Activated CD4-positive, alpha-beta memory T cell treated with anti-CD3 and anti-CD28 coated beads, Interleukin-2, amount 10 ng/mL, durations not matched to agents 7 days and 5 days (primary cell): Measurements from ENCODE around the gene CAMKMT. TPM values are rescaled to one million over a fixed set of nuclear protein-coding genes. Genes with fewer than 3 reads are reported as not detected.

ENCODE experiments used
- CTCF ChIA-PET: fragments of 350-600 bp; sonication (Branson Sonifier 250); formaldehyde crosslinking; loops from one replicate; lab custom pipeline; 2021; ENCODE audit warnings: antibody characterized with exemption, inconsistent platforms; lab: Charles Lee
- POLR2A ChIA-PET: fragments of 350-600 bp; sonication (Branson Sonifier 250); formaldehyde crosslinking; loops from one replicate; lab custom pipeline; 2021; ENCODE audit warnings: antibody characterized with exemption; lab: Charles Lee
- DNase-seq: peaks from one replicate; pipeline ENCODE4 v3.0.0-alpha.2; 2020
- H3K27ac Mint-ChIP-seq: one replicate; pipeline ENCODE4 v1.8.0; 2021; ENCODE audit warnings: mild to moderate bottlenecking, mixed read lengths
- H3K27me3 Mint-ChIP-seq: one replicate; pipeline ENCODE4 v1.8.0; 2021; ENCODE audit warnings: mixed read lengths
- H3K36me3 Mint-ChIP-seq: one replicate; pipeline ENCODE4 v1.8.0; 2021; ENCODE audit warnings: low read depth, mixed read lengths
- H3K4me1 Mint-ChIP-seq: one replicate; pipeline ENCODE4 v1.8.0; 2021; ENCODE audit warnings: mixed read lengths
- H3K4me3 Mint-ChIP-seq: one replicate; pipeline ENCODE4 v1.8.0; 2021; ENCODE audit warnings: mild to moderate bottlenecking, mixed read lengths
- H3K9me3 Mint-ChIP-seq: one replicate; pipeline ENCODE4 v1.8.0; 2021; ENCODE audit warnings: mixed read lengths
- total RNA-seq, 2 experiments: library from RNA; stranded (reverse); gene quantifications; one replicate each; pipeline ENCODE4 v1.2.3, GENCODE V29; 2021

The CAMKMT gene
- total RNA-seq, 2 experiments from 2014 or later = 11.6 to 12.0 TPM

- POLR2A ChIA-PET = no interaction called here
- CTCF ChIA-PET = no interaction called here
- H3K4me1 Mint-ChIP-seq = peaks cover 3% of the 10 kb centered on the region
- H3K36me3 Mint-ChIP-seq = no peaks in the 10 kb centered on the region
- no peak overlapping the region for H3K27ac Mint-ChIP-seq
- H3K4me3 Mint-ChIP-seq = no peak overlapping the region
- no peak for DNase-seq
- H3K9me3 Mint-ChIP-seq = no peaks in the 10 kb centered on the region
- H3K27me3 Mint-ChIP-seq = no peaks in the 10 kb centered on the region
Observed at GRCh38 chr2:44672431-44672830, 310.7 kb downstream of the CAMKMT start.

GRCh38 chr2:44674473-44675284, 312.9 kb downstream of the CAMKMT start:
- no peaks in the 10 kb centered on the region for H3K27me3 Mint-ChIP-seq
- no peak for DNase-seq
- ChIA-PET POLR2A (no interaction called here), CTCF (no interaction called here)
- H3K4me1 Mint-ChIP-seq = peaks cover 3% of the 10 kb centered on the region
- no peak overlapping the region for H3K27ac Mint-ChIP-seq
- no peaks in the 10 kb centered on the region for H3K36me3 Mint-ChIP-seq
- no peak overlapping the region for H3K4me3 Mint-ChIP-seq
- H3K9me3 Mint-ChIP-seq = no peaks in the 10 kb centered on the region

GRCh38 chr2:44676379-44676778, 314.6 kb downstream of the CAMKMT start:
- H3K4me3 Mint-ChIP-seq = no peak overlapping the region
- H3K27me3 Mint-ChIP-seq = no peaks in the 10 kb centered on the region
- no peak overlapping the region for H3K27ac Mint-ChIP-seq
- no peaks in the 10 kb centered on the region for H3K9me3 Mint-ChIP-seq
- no peak for DNase-seq
- ChIA-PET POLR2A (no interaction called here), CTCF (no interaction called here)
- H3K4me1 Mint-ChIP-seq = peaks cover 3% of the 10 kb centered on the region
- no peaks in the 10 kb centered on the region for H3K36me3 Mint-ChIP-seq

GRCh38 chr2:44679584-44679983, 317.8 kb downstream of the CAMKMT start:
- no peaks in the 10 kb centered on the region for H3K4me1 Mint-ChIP-seq
- no peaks in the 10 kb centered on the region for H3K9me3 Mint-ChIP-seq
- CTCF ChIA-PET = no interaction called here
- no peak overlapping the region for H3K4me3 Mint-ChIP-seq
- POLR2A ChIA-PET = no interaction called here
- H3K36me3 Mint-ChIP-seq = no peaks in the 10 kb centered on the region
- no peaks in the 10 kb centered on the region for H3K27me3 Mint-ChIP-seq
- DNase-seq = no peak
- H3K27ac Mint-ChIP-seq = no peak overlapping the region

DNA sequence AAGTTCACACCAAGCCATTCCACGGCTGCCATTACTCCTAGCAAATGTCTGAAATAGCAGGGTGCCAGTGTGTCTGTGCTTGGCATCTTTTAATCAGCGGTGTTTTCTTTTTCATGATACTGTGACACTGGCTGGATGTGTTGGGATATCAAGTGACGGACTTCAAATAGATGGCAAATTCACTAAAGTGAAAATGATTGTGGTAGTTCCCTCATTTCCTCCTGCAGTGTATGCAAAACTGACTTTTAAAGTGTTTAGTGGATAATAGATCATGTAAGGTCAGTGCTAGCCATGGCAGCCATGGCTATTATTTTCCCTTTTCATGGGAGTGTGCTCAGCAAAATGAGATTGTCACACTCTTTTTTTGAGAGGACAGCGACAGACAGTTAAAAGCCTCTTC, 318.2 kb downstream of the CAMKMT start:
- Mint-ChIP-seq H3K27me3 (no peaks in the 10 kb centered on the region), H3K36me3 (no peaks in the 10 kb centered on the region), H3K9me3 (no peaks in the 10 kb centered on the region), H3K4me3 (no peak overlapping the region), H3K4me1 (no peaks in the 10 kb centered on the region), H3K27ac (no peak overlapping the region)
- DNase-seq = no peak
- POLR2A ChIA-PET = no interaction called here
- CTCF ChIA-PET = no interaction called here

- Mint-ChIP-seq H3K36me3 (no peaks in the 10 kb centered on the region), H3K27me3 (no peaks in the 10 kb centered on the region)
- CTCF ChIA-PET = no interaction called here
Observed at GRCh38 chr2:44680424-44680971, 318.8 kb downstream of the CAMKMT start.

GRCh38 chr2:44680983-44681531, 319.3 kb downstream of the CAMKMT start:
- no peaks in the 10 kb centered on the region for H3K4me1 Mint-ChIP-seq
- H3K4me3 Mint-ChIP-seq = no peak overlapping the region
- POLR2A ChIA-PET = no interaction called here
- no peaks in the 10 kb centered on the region for H3K36me3 Mint-ChIP-seq
- no peaks in the 10 kb centered on the region for H3K27me3 Mint-ChIP-seq
- H3K9me3 Mint-ChIP-seq = no peaks in the 10 kb centered on the region
- DNase-seq = no peak
- no peak overlapping the region for H3K27ac Mint-ChIP-seq
- CTCF ChIA-PET = no interaction called here

More at GRCh38 chr2:44680424-44680971, 318.8 kb downstream of the CAMKMT start:
- H3K9me3 Mint-ChIP-seq = no peaks in the 10 kb centered on the region
- H3K4me3 Mint-ChIP-seq = no peak overlapping the region
- H3K4me1 Mint-ChIP-seq = no peaks in the 10 kb centered on the region
- H3K27ac Mint-ChIP-seq = no peak overlapping the region
- no peak for DNase-seq
- POLR2A ChIA-PET = no interaction called here

DNA sequence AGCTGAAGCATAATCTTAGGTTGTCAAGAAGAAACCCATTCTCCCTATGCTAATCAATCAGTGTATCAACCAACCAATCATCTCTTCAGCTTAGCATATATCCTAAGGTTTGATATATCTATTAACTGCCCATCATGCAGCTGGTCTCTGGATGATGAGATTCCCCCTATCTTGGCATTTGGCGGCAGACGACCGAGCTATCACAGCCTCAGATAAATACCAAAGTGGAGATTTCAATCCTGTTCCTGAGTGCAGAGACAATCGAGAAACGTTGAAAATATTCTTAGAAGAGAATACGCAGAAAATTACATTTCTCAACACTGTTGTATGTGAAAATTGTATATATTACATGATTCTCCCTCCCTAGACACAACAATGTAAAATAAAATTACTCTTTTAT, 320.7 kb downstream of the CAMKMT start:
- Mint-ChIP-seq H3K4me1 (no peaks in the 10 kb centered on the region), H3K27me3 (no peaks in the 10 kb centered on the region)
- CTCF ChIA-PET = no interaction called here

DNA sequence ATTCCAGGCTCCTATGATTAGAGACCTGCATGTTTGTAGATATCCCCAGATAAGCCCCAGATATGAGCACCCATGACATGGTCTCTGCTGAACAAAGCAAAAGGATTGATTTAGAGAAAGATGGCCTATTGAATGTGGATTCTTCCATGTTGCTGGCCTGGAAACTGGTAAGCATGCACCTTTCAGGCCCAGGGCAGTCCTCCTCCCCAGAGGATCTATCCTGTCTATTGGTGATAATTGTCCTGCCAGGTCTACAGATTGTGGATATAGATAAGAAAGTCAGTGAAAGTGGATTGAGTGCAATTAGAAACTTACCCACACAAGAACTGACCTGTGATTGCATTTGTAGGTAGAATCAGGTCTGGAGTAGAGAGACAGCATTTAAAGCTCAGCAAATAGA, 322.8 kb downstream of the CAMKMT start:
- Mint-ChIP-seq H3K27ac (no peak overlapping the region), H3K4me3 (no peak overlapping the region), H3K36me3 (no peaks in the 10 kb centered on the region), H3K9me3 (no peaks in the 10 kb centered on the region), H3K4me1 (no peaks in the 10 kb centered on the region), H3K27me3 (no peaks in the 10 kb centered on the region)
- no peak for DNase-seq
- ChIA-PET CTCF (no interaction called here), POLR2A (no interaction called here)

More for the DNA sequence above, 320.7 kb downstream of the CAMKMT start:
- DNase-seq = no peak
- no peaks in the 10 kb centered on the region for H3K36me3 Mint-ChIP-seq
- H3K4me3 Mint-ChIP-seq = no peak overlapping the region
- H3K27ac Mint-ChIP-seq = no peak overlapping the region
- POLR2A ChIA-PET = no interaction called here
- no peaks in the 10 kb centered on the region for H3K9me3 Mint-ChIP-seq

- no peak for DNase-seq
- ChIA-PET CTCF (no interaction called here), POLR2A (no interaction called here)
- Mint-ChIP-seq H3K4me1 (no peaks in the 10 kb centered on the region), H3K36me3 (no peaks in the 10 kb centered on the region), H3K4me3 (no peak overlapping the region), H3K9me3 (no peaks in the 10 kb centered on the region), H3K27me3 (no peaks in the 10 kb centered on the region), H3K27ac (no peak overlapping the region)
Observed at GRCh38 chr2:44686561-44686960, 324.8 kb downstream of the CAMKMT start.

DNA sequence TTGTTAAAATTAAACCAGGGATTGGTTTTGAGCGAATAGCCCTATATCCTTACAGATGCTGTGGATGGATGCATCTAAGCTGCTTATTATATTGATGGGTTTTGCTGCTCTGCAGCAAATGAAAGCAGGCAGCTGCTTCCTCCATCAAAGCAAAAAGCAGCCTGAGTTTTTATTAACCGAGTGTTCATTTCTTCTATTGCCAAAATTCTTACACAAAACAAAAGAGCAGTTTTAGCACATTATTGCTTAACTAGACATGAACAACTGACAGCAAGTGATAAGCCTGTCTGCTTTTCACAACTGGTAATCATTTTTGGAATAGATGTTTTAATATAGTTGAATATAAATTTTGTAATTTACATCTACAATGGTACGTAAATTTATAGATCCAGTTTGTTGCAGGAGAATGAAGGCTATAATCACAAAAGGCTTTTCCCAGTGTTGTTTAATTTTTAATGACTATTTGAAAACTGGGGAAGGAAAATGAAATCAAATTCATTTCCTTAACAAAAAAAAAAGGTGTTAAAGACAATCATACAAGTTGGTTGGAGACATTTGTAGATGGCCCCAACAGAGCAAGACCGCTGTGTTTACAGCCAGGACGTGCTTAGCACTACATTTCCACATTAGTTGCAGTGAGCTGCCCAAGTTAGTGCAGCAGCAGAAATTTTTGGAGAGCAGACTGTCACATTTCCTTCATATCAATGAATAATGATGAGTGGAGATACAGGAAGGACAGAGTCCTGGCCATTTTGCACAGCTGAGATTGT, 326.1 kb downstream of the CAMKMT start:
- DNase-seq = no peak
- H3K9me3 Mint-ChIP-seq = no peaks in the 10 kb centered on the region
- H3K4me3 Mint-ChIP-seq = no peak overlapping the region
- H3K36me3 Mint-ChIP-seq = no peaks in the 10 kb centered on the region
- no peaks in the 10 kb centered on the region for H3K4me1 Mint-ChIP-seq
- H3K27me3 Mint-ChIP-seq = no peaks in the 10 kb centered on the region
- ChIA-PET CTCF (no interaction called here), POLR2A (no interaction called here)
- no peak overlapping the region for H3K27ac Mint-ChIP-seq

DNA sequence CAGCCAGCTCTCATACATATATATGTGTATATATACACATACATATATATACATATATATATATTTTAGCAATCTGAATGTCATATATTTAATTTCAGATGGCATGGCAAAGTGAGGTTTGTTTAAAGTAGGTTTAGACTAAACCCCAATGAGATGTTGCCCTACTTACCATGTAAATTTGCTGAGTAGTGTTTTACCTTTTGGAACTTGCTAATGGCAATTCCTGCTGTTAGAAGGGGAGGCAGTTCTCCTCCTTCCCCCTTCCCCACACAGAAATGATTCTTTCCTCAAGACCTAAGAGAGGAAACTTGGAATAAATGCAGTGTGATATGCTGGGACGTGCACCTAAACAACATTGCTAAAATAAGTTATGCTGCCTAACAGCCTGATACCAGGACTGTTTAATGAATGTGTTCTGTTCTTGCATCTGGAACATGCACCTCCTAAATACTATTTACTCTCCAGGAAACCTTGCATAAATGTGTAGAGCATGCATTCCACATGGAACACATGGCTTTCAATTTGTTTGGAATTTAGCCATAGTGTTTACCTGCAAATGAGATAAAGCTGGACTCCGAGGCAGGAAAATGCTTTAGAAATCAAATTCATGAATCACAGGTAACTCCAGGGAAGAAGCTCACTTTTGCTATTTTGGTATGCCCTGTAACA, 326.8 kb downstream of the CAMKMT start:
- Mint-ChIP-seq H3K9me3 (no peaks in the 10 kb centered on the region), H3K27ac (no peak overlapping the region), H3K4me3 (no peak overlapping the region), H3K4me1 (no peaks in the 10 kb centered on the region), H3K36me3 (no peaks in the 10 kb centered on the region), H3K27me3 (no peaks in the 10 kb centered on the region)
- ChIA-PET CTCF (no interaction called here), POLR2A (no interaction called here)
- DNase-seq = no peak

- DNase-seq = no peak
- Mint-ChIP-seq H3K36me3 (no peaks in the 10 kb centered on the region), H3K4me3 (no peak overlapping the region), H3K9me3 (no peaks in the 10 kb centered on the region), H3K27ac (no peak overlapping the region), H3K27me3 (no peaks in the 10 kb centered on the region), H3K4me1 (no peaks in the 10 kb centered on the region)
- POLR2A ChIA-PET = no interaction called here
- CTCF ChIA-PET = interaction anchor here (1.6 kb wide), 1 partner anchor 28 kb away, joined by 3 read pairs; no protein-coding TSS in a partner anchor
Observed at GRCh38 chr2:44689516-44689915, 327.8 kb downstream of the CAMKMT start.
